K562 (cell line): Measurements from ENCODE around the gene SH3BP5. TPM values are rescaled to one million over a fixed set of nuclear protein-coding genes. Genes with fewer than 3 reads are reported as not detected.

Source experiments
- BDP1 ChIP-seq: IDR thresholded peaks from 3 replicates; pipeline ENCODE4 v1.6.1; 2011; ENCODE audit not compliant: insufficient read length, insufficient read depth
- CBFA2T2 ChIP-seq: fragments of 450-650 bp; conservative IDR thresholded peaks from 2 replicates; pipeline ENCODE4 v1.6.1; 2017; ENCODE audit warnings: mild to moderate bottlenecking
- CBX5 ChIP-seq: IDR thresholded peaks from 2 replicates; pipeline ENCODE4 v1.6.1; 2014; ENCODE audit warnings: low read depth, borderline replicate concordance
- ELF1 ChIP-seq: fragments of 200-800 bp; sonication (Bioruptor generic); IDR thresholded peaks from 2 replicates; pipeline ENCODE4 v1.6.1; 2016; ENCODE audit warnings: missing genetic modification characterization, missing compliant biosample characterization
- FOXJ3 ChIP-seq: sonication (generic); formaldehyde crosslinking; IDR thresholded peaks from 2 replicates; pipeline ENCODE4 v1.4.0; 2020; ENCODE audit warnings: mild to moderate bottlenecking, missing genetic modification reagents
- GABPB1 ChIP-seq: sonication (generic); formaldehyde crosslinking; IDR thresholded peaks from 2 replicates; pipeline ENCODE4 v1.8.0; 2022; ENCODE audit warnings: mild to moderate bottlenecking, missing genetic modification reagents
- HEY1 ChIP-seq: fragments of 250-450 bp; sonication (Bioruptor Pico); IDR thresholded peaks from 2 replicates; pipeline ENCODE4 v1.5.0; 2020; ENCODE audit warnings: mild to moderate bottlenecking, moderate library complexity, borderline replicate concordance
- HLTF ChIP-seq: fragments of 450-650 bp; IDR thresholded peaks from 2 replicates; pipeline ENCODE4 v1.6.1; 2016
- LCOR ChIP-seq: sonication (generic); formaldehyde crosslinking; IDR thresholded peaks from 2 replicates; pipeline ENCODE4 v1.8.0; 2022; ENCODE audit warnings: mild to moderate bottlenecking, missing genetic modification reagents
- NONO ChIP-seq, 2 experiments: fragments of 200-400 bp in 1 of 2; fragments of 450-650 bp in 1 of 2; formaldehyde crosslinking in 1 of 2; IDR thresholded peaks; 2 replicates each; pipeline ENCODE4 v1.6.1; 2017; ENCODE audit warnings: low read depth in 2 of 2, mild to moderate bottlenecking in 2 of 2, moderate library complexity in 2 of 2, low read length in 1 of 2
- NR2C1 ChIP-seq, 2 experiments: fragments of 450-650 bp; IDR thresholded peaks; 2 replicates each; pipeline ENCODE4 v1.6.1; 2017; ENCODE audit warnings: mild to moderate bottlenecking in 2 of 2, antibody characterized with exemption in 1 of 2, inconsistent platforms in 1 of 2, missing compliant biosample characterization in 1 of 2, missing genetic modification characterization in 1 of 2
- PATZ1 ChIP-seq: fragments of 250-450 bp; sonication (Bioruptor Pico); IDR thresholded peaks from 2 replicates; pipeline ENCODE4 v1.5.0; 2020; ENCODE audit warnings: mild to moderate bottlenecking, borderline replicate concordance
- PYGO2 ChIP-seq: fragments of 450-650 bp; IDR thresholded peaks from 2 replicates; pipeline ENCODE4 v1.6.1; 2016; ENCODE audit warnings: mild to moderate bottlenecking, missing genetic modification characterization, moderate library complexity, missing compliant biosample characterization
- RAD21 ChIP-seq, 2 experiments: fragments of 250-450 bp in 1 of 2; fragments of 450-650 bp in 1 of 2; sonication (Bioruptor Pico) in 1 of 2; formaldehyde crosslinking in 1 of 2; IDR thresholded peaks in 1 of 2; conservative IDR thresholded peaks in 1 of 2; 2 replicates each; pipeline versions ENCODE4 v1.4.0 to v1.8.0; 2020 to 2022; ENCODE audit warnings: mild to moderate bottlenecking in 2 of 2, moderate library complexity in 1 of 2
- RCOR1 ChIP-seq, 2 experiments: IDR thresholded peaks; 2 replicates each; pipeline ENCODE4 v1.6.1; 2012; ENCODE audit warnings: low read depth in 2 of 2, low read length in 2 of 2, borderline replicate concordance in 1 of 2, improper control_type of control experiment in 1 of 2
- SMC3 ChIP-seq: conservative IDR thresholded peaks from 2 replicates; pipeline ENCODE4 v1.6.1; 2011; ENCODE audit warnings: low read depth, low read length, improper control_type of control experiment; ENCODE audit not compliant: insufficient read depth
- SNRNP70 ChIP-seq: fragments of 200-400 bp; formaldehyde crosslinking; optimal IDR thresholded peaks from 2 replicates; pipeline ENCODE3; 2017; ENCODE audit warnings: low read depth, low read length
- STAG1 ChIP-seq: sonication (generic); formaldehyde crosslinking; IDR thresholded peaks from 2 replicates; pipeline ENCODE4 v1.5.0; 2020; ENCODE audit warnings: missing genetic modification reagents, borderline replicate concordance
- TFAP4 ChIP-seq: sonication (generic); formaldehyde crosslinking; IDR thresholded peaks from 2 replicates; pipeline ENCODE4 v1.8.0; 2022; ENCODE audit warnings: missing genetic modification reagents, mild to moderate bottlenecking, moderate library complexity, borderline replicate concordance
- ZBTB5 ChIP-seq: fragments of 450-650 bp; IDR thresholded peaks from 2 replicates; pipeline ENCODE4 v1.6.1; 2017; ENCODE audit warnings: antibody characterized with exemption
- ZBTB7A ChIP-seq: IDR thresholded peaks from 2 replicates; pipeline ENCODE4 v1.6.1; 2011; ENCODE audit warnings: low read depth, mild to moderate bottlenecking, low read length, moderate library complexity, borderline replicate concordance; ENCODE audit not compliant: control insufficient read depth
- ZKSCAN8 ChIP-seq: fragments of 200-800 bp; sonication (Bioruptor generic); IDR thresholded peaks from 2 replicates; pipeline ENCODE4 v1.6.1; 2016; ENCODE audit warnings: missing genetic modification characterization, missing compliant biosample characterization
- ZNF644 ChIP-seq: fragments of 200-800 bp; sonication (Bioruptor generic); IDR thresholded peaks from 2 replicates; pipeline ENCODE4 v1.6.1; 2016; ENCODE audit warnings: low read depth, missing genetic modification characterization, missing compliant biosample characterization
- polyA plus RNA-seq, 8 experiments: library from polyadenylated mRNA; depleted of rRNA in 4 of 8; stranded (reverse) in 5 of 8; unstranded in 3 of 8; fragments of >200 nt; fragmentation: Nextera tagmentation in 2 of 8; fragmentation: Illumina TruSeq in 1 of 8; extraction: Ambion mirVana in 2 of 8; extraction: Trizol in 1 of 8; gene quantifications; 2 replicates each; pipeline versions ENCODE4 v1.2.1 to v1.2.3, GENCODE V29; 2011 to 2014; ENCODE audit warnings: inconsistent platforms in 1 of 8, missing spikeins in 1 of 8
- total RNA-seq, 7 experiments: library from RNA; depleted of rRNA in 6 of 7; stranded (reverse); fragments of >200 nt in 6 of 7; fragmentation: Illumina TruSeq in 2 of 7; extraction: Trizol in 2 of 7; gene quantifications; 2 replicates each; pipeline versions ENCODE4 v1.2.1 to v1.2.3, GENCODE V29; 2011 to 2021; ENCODE audit warnings: low replicate concordance in 1 of 7

Gene SH3BP5
- total and polyA plus RNA-seq, 9 of the 15 experiments (the other 6 are each of a cell fraction or from before 2014, with no cell fraction given) = 2.9 to 29.0 (median 14.9) TPM

GRCh38 chr3:15268033-15268631, 64.3 kb downstream of the SH3BP5 start (continued):
- TF ChIP-seq NR2C1 (IDR thresholded peaks at IDR 0.05) (peak; percentile 57), NR2C1 (tag; IDR thresholded peaks at IDR 0.05) (peak; percentile 62; the same call in 1 of the 2 replicates), SMC3 (peak; percentile 100), STAG1 (peak; percentile 93; the same call in 1 of the 2 replicates), GABPB1 (CRISPR knock-in tag) (peak; percentile 79), LCOR (CRISPR knock-in tag) (0 out of 2 replicates have a peak, but pooled peaks have one; percentile 49), RCOR1 (IDR thresholded peaks at IDR 0.05; ENCODE audit: borderline replicate concordance in 1 of 2, low read depth in 2 of 2, low read length in 2 of 2) (peak in 1 of 2 experiments; percentile 48; a peak in 1 of 4 replicates), PATZ1 (no peak), NONO (IDR thresholded peaks at IDR 0.05; ENCODE audit: low read depth in 2 of 2, low read length in 1 of 2) (peak in 1 of 2 experiments; percentile 68; a peak in 1 of 4 replicates), HLTF (no peak), ZKSCAN8 (CRISPR knock-in tag) (no peak), BDP1 (no peak), ZNF644 (tag) (0 out of 2 replicates have a peak, but pooled peaks have one; percentile 58), ZBTB5 (no peak), ZBTB7A (peak; percentile 18; the same call in 1 of the 2 replicates), ELF1 (tag) (peak; percentile 24; the same call in 1 of the 2 replicates), HEY1 (CRISPR knock-in tag) (0 out of 2 replicates have a peak, but pooled peaks have one; percentile 31), SNRNP70 (no peak), PYGO2 (tag) (no peak), CBX5 (0 out of 2 replicates have a peak, but pooled peaks have one; percentile 65), FOXJ3 (CRISPR knock-in tag) (no peak), CBFA2T2 (no peak), RAD21 (CRISPR knock-in tag; conservative IDR thresholded peaks at IDR 0.05 in 1 of 2, IDR thresholded peaks at IDR 0.05 in 1 of 2) (peak; percentile 100), TFAP4 (CRISPR knock-in tag) (peak; percentile 59; the same call in 1 of the 2 replicates)
